Measurements from ENCODE around the gene SBK3. TPM values are rescaled to one million over a fixed set of nuclear protein-coding genes. Genes with fewer than 3 reads are reported as not detected.

The SBK3 gene
- total RNA-seq, 4 donors from 2014 or later = not detected

DNA sequence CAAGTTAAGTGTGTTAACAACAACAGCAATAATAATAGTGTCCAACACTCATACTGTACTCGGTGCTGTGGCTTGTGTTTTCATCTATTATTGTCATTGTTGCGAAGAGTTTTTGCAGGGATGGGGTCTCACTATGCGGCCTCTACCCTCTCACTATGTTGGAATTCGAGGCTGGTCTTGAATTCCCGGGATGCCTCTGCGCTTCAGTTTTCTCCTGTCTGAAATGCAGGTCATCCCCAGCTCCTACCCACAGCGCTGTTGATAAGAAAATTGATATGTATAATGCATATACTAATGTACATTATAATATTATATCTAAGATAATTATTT is 4.9 kb upstream of the SBK3 start:
- no peak overlapping the region for H3K27ac ChIP-seq
- H3K36me3 ChIP-seq = no peaks in the 10 kb centered on the region
- in situ Hi-C loops (cut with MboI; ENCODE audit: low pct_ligation_motif_present in 1 of 4, low pct_unique_long_range_greater_than_20kb in 1 of 4, low sequenced_read_pairs in 3 of 4) (no loop called here), intact Hi-C loops (cut with DNase I; ENCODE audit: low total_unique reads) (no loop called here)
- H3K4me3 ChIP-seq = no peak overlapping the region
- H3K9me3 ChIP-seq = no peaks in the 10 kb centered on the region
- peaks cover 0 to 11% (median 7%) of the 10 kb centered on the region in 4 donors for H3K4me1 ChIP-seq
- TF ChIP-seq, protein P1, sequence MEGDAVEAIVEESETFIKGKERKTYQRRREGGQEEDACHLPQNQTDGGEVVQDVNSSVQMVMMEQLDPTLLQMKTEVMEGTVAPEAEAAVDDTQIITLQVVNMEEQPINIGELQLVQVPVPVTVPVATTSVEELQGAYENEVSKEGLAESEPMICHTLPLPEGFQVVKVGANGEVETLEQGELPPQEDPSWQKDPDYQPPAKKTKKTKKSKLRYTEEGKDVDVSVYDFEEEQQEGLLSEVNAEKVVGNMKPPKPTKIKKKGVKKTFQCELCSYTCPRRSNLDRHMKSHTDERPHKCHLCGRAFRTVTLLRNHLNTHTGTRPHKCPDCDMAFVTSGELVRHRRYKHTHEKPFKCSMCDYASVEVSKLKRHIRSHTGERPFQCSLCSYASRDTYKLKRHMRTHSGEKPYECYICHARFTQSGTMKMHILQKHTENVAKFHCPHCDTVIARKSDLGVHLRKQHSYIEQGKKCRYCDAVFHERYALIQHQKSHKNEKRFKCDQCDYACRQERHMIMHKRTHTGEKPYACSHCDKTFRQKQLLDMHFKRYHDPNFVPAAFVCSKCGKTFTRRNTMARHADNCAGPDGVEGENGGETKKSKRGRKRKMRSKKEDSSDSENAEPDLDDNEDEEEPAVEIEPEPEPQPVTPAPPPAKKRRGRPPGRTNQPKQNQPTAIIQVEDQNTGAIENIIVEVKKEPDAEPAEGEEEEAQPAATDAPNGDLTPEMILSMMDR (IDR thresholded peaks at IDR 0.05) = no peak
- no peak for TF ChIP-seq POLR2A (IDR thresholded peaks at IDR 0.05)
- no peak for TF ChIP-seq POLR2AphosphoS5 (IDR thresholded peaks at IDR 0.05)
- no peak for TF ChIP-seq EP300 (IDR thresholded peaks at IDR 0.05; ENCODE audit: low read depth)
- peaks cover 18% of the 10 kb centered on the region for H3K27me3 ChIP-seq
- DNase-seq = no peak
- 54 to 55% methylated on average over 5 to 7 of the region's 7 CpGs for WGBS, 2 donors (ENCODE audit: low coverage in 1 of 2)

DNA sequence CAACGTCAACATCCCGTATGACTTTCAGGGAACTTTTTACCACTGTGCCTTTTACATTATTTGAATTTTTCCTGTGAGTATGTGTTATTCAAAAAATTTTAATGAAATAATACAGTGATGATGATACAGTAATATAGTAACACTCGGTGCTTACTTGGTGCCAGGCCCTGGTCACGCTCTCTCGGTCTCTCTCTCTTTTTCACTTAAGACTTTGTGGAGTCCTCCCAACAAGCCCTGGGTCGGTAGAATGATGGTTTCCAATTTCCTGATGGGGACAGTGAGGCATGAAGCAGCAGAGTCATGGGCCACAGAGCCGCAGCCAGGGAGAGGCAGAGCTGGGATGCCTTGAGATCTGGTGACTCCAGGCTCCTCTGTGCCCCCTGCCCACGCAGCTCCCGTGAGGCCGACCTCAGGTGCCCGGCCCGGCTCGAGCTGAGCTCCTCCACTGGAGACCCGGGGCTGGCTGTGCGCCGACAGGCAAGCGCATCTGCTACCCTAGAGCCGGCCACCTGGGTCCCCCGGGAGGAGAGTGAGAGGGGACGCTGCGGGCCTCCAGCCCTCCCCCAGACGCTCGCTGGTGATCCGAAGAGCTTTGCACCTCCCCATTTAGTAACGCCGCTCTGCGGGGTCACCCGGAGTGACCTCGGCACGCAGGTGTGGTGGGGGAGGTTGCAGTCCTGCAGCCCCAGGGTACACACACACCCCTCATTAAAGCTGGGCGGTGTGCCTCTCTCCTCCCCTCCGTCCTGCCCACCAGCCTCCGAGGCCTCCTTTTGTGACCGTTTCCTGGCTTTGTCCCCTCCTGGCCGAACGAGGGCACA is 4.4 kb upstream of the SBK3 start:
- Histone ChIP-seq H3K27ac (peak overlapping the region in 2 of 4 donors; percentile 21 to 44), H3K36me3 (no peaks in the 10 kb centered on the region), H3K4me1 (peaks cover 0 to 11% (median 7%) of the 10 kb centered on the region in 4 donors), H3K4me3 (peak overlapping the region in 2 of 4 donors; percentile 5 to 17), H3K9me3 (no peaks in the 10 kb centered on the region), H3K27me3 (peaks cover 21% of the 10 kb centered on the region)
- WGBS, 2 donors (ENCODE audit: low coverage in 1 of 2) = 23 to 35% methylated on average over 2 to 29 of the region's 36 CpGs
- no peak for TF ChIP-seq POLR2A (IDR thresholded peaks at IDR 0.05)
- no peak for TF ChIP-seq POLR2AphosphoS5 (IDR thresholded peaks at IDR 0.05)
- no peak for TF ChIP-seq EP300 (IDR thresholded peaks at IDR 0.05; ENCODE audit: low read depth)
- TF ChIP-seq, protein P1 (IDR thresholded peaks at IDR 0.05) = no peak
- DNase-seq = peak; percentile 19
- in situ Hi-C loops (cut with MboI; ENCODE audit: low pct_ligation_motif_present in 1 of 4, low pct_unique_long_range_greater_than_20kb in 1 of 4, low sequenced_read_pairs in 3 of 4) = no loop called here
- intact Hi-C loops (cut with DNase I; ENCODE audit: low total_unique reads) = no loop called here

DNA sequence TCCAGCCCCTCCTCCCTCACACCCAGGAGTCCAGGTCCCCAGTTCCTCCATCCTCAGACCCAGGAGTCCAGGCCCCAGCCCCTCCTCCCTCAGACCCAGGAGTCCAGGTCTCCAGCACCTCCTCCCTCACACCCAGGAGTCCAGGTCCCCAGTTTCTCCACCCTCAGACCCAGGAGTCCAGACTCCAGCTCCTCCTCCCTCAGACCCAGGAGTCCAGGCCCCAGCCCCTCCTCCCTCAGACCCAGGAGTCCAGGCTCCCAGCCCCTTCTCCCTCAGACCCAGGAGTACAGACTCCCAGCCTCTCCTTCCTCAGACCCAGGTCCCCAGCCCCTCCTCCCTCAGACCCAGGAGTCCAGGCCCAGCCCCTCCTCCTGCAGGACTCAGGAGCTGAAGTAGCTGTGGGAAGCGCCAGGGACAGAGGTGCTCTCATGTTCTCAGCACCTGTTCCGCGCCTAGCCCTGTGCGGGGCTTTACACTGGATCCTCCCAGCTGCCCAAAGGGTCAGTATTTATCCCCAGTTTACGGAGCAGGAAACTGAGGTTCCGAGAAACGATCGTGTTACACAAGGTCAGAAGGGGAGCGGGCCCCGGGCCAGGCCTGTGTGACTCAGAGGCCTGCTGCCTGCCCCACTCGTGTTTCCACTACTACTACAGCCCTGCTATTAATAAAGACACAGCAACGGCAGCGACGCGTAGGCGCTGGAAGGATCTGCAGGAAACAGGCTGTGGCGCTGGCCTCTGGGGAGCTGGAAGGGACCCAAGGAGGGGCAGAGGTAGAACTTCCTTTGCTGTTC is 1.7 kb upstream of the SBK3 start:
- intact Hi-C loops (cut with DNase I; ENCODE audit: low total_unique reads) (no loop called here), in situ Hi-C loops (cut with MboI; ENCODE audit: low pct_ligation_motif_present in 1 of 4, low pct_unique_long_range_greater_than_20kb in 1 of 4, low sequenced_read_pairs in 3 of 4) (no loop called here)
- peaks cover 21% of the 10 kb centered on the region for H3K27me3 ChIP-seq
- 15 to 56% methylated on average over 5 to 17 of the region's 17 CpGs for WGBS, 2 donors (ENCODE audit: low coverage in 1 of 2)
- H3K27ac ChIP-seq = peak overlapping the region; percentile 56 to 67 (median 62)
- H3K4me1 ChIP-seq = peaks cover 0 to 11% (median 7%) of the 10 kb centered on the region in 4 donors
- H3K9me3 ChIP-seq = no peaks in the 10 kb centered on the region
- DNase-seq = peak; percentile 55
- H3K36me3 ChIP-seq = no peaks in the 10 kb centered on the region
- TF ChIP-seq EP300 (IDR thresholded peaks at IDR 0.05; ENCODE audit: low read depth) (no peak), POLR2AphosphoS5 (IDR thresholded peaks at IDR 0.05) (peak in 2 of 3 donors; percentile 30 to 43), POLR2A (IDR thresholded peaks at IDR 0.05) (no peak)
- H3K4me3 ChIP-seq = no peak overlapping the region

DNA sequence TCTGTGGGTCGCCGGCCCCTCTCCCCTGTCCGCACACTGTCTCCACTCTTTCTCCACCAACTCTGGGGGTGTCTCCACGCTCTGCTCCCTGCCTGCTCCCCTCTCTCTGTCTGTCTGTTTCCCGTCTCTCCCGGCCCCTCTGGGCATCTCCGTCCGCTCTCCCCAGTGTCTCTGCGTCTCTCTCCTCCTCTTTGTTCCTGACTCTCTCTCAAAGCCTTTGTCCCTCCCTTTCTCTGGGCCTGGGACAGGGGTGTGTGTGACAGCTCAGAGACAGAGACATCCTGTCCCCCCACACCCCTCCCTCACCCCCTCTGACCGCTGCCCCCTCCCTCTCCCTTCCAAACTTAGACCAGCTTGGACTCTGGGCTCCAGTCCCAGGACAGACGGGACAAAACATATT is 668 bp upstream of the SBK3 start:
- no peak for DNase-seq
- no peaks in the 10 kb centered on the region for H3K9me3 ChIP-seq
- peaks cover 21% of the 10 kb centered on the region for H3K27me3 ChIP-seq
- no peaks in the 10 kb centered on the region for H3K36me3 ChIP-seq
- TF ChIP-seq EP300 (IDR thresholded peaks at IDR 0.05; ENCODE audit: low read depth) = no peak
- TF ChIP-seq, protein P1 (IDR thresholded peaks at IDR 0.05) = no peak
- TF ChIP-seq POLR2A (IDR thresholded peaks at IDR 0.05) = no peak
- TF ChIP-seq POLR2AphosphoS5 (IDR thresholded peaks at IDR 0.05) = no peak
- intact Hi-C loops (cut with DNase I; ENCODE audit: low total_unique reads) = no loop called here
- WGBS, 2 donors (ENCODE audit: low coverage in 1 of 2) = 73% methylated on average over 11 of the region's 11 CpGs; no CpG with 5 or more reads in 1 of the 2 donors
- H3K4me1 ChIP-seq = peaks cover 0 to 11% (median 7%) of the 10 kb centered on the region in 4 donors
- H3K4me3 ChIP-seq = no peak overlapping the region
- H3K27ac ChIP-seq = peak overlapping the region in 3 of 4 donors; percentile 56 to 62 (median 61)
- in situ Hi-C loops (cut with MboI; ENCODE audit: low pct_ligation_motif_present in 1 of 4, low pct_unique_long_range_greater_than_20kb in 1 of 4, low sequenced_read_pairs in 3 of 4) = no loop called here

All from transverse colon (tissue), 4 donors.